WTC11 (cell line): ENCODE results near the gene RFX7.

Experiments used
- CBFB ChIP-seq: sonication (generic); formaldehyde crosslinking; IDR thresholded peaks from 2 replicates; pipeline ENCODE4 v1.8.1; 2022; ENCODE audit warnings: mild to moderate bottlenecking, low read depth, missing genetic modification reagents
- CTCF ChIP-seq: fragments of 200-600 bp; IDR thresholded peaks from 2 replicates; pipeline ENCODE4 v1.8.0; 2022; ENCODE audit warnings: antibody characterized with exemption
- E2F5 ChIP-seq: sonication (generic); formaldehyde crosslinking; IDR thresholded peaks from 2 replicates; pipeline ENCODE4 v1.8.1; 2022; ENCODE audit warnings: mild to moderate bottlenecking, moderate library complexity, missing genetic modification reagents
- MAX ChIP-seq: sonication (generic); formaldehyde crosslinking; IDR thresholded peaks from 2 replicates; pipeline ENCODE4 v1.8.0; 2022; ENCODE audit warnings: mild to moderate bottlenecking, missing genetic modification reagents
- SP1 ChIP-seq: sonication (generic); formaldehyde crosslinking; conservative IDR thresholded peaks from 2 replicates; pipeline ENCODE4 v1.8.1; 2022; ENCODE audit warnings: missing genetic modification reagents
- STAT6 ChIP-seq: sonication (generic); formaldehyde crosslinking; conservative IDR thresholded peaks from 2 replicates; pipeline ENCODE4 v1.8.1; 2023; ENCODE audit warnings: mild to moderate bottlenecking, low read depth, missing genetic modification reagents, moderate library complexity

- TF ChIP-seq CTCF (no peak), MAX (CRISPR knock-in tag) (no peak), E2F5 (no peak), SP1 (no peak), CBFB (no peak), STAT6 (CRISPR knock-in tag) (no peak)
Measured at GRCh38 chr15:56049577-56049976, 194.1 kb downstream of the RFX7 start.
